H54 (cell line): ENCODE results near the gene OPN1MW.
"Not testable (repeated sequence)": the region's sequence is repeated elsewhere in the genome, so short reads cannot be mapped to it uniquely, and the experiment has no call there.

Experiments used
- DNase-seq: peaks from one replicate; pipeline ENCODE4 v3.0.0; 2011; ENCODE audit warnings: low spot score, mixed read lengths; ENCODE audit not compliant: insufficient read length
- FAIRE-seq: peaks from 3 replicates; lab custom pipeline; 2011; peaks lifted over from hg19 to GRCh38; lab: Jason Lieb, UNC
- POLR2A ChIP-seq: IDR thresholded peaks from 2 replicates; pipeline ENCODE4 v1.6.1; 2011; ENCODE audit warnings: low read depth, mild to moderate bottlenecking, low read length

OPN1MW gene

DNA sequence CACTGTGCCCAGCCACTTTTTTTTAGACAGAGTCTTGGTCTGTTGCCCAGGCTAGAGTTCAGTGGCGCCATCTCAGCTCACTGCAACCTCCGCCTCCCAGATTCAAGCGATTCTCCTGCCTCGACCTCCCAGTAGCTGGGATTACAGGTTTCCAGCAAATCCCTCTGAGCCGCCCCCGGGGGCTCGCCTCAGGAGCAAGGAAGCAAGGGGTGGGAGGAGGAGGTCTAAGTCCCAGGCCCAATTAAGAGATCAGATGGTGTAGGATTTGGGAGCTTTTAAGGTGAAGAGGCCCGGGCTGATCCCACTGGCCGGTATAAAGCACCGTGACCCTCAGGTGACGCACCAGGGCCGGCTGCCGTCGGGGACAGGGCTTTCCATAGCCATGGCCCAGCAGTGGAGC, at the start of gene OPN1MW:
Gene OPN1MW (plus strand): TSS at position 301 of the 400 bp plus-strand sequence. CDS start 82 bp downstream, at position 383.
- DNase-seq, FAIRE-seq: not testable (repeated sequence)

- TF ChIP-seq POLR2A = no peak
- no peak for FAIRE-seq
- no peak for DNase-seq
These were observed 46.8 kb upstream of the OPN1MW start for GRCh38 chrX:154135458-154136229.

- DNase-seq = peak; percentile 74
- TF ChIP-seq POLR2A = no peak
- no peak for FAIRE-seq
These were observed 45.7 kb upstream of the OPN1MW start for GRCh38 chrX:154136627-154137161.

- FAIRE-seq (no peak), DNase-seq (no peak)
- TF ChIP-seq POLR2A = no peak
These were observed 43.5 kb upstream of the OPN1MW start for GRCh38 chrX:154138857-154139256.

GRCh38 chrX:154140206-154140605, 42.2 kb upstream of the OPN1MW start:
- FAIRE-seq (no peak), DNase-seq (no peak)
- no peak for TF ChIP-seq POLR2A

DNA sequence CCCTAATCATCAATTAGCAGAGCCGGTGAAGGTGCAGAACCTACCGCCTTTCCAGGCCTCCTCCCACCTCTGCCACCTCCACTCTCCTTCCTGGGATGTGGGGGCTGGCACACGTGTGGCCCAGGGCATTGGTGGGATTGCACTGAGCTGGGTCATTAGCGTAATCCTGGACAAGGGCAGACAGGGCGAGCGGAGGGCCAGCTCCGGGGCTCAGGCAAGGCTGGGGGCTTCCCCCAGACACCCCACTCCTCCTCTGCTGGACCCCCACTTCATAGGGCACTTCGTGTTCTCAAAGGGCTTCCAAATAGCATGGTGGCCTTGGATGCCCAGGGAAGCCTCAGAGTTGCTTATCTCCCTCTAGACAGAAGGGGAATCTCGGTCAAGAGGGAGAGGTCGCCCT, 41.7 kb upstream of the OPN1MW start:
- DNase-seq (no peak), FAIRE-seq (no peak)
- TF ChIP-seq POLR2A = no peak

- FAIRE-seq = no peak
- no peak for TF ChIP-seq POLR2A
- no peak for DNase-seq
These were observed 40.0 kb upstream of the OPN1MW start for GRCh38 chrX:154142386-154142785.

- DNase-seq (no peak), FAIRE-seq (no peak)
- TF ChIP-seq POLR2A = no peak
These were observed 39.2 kb upstream of the OPN1MW start for GRCh38 chrX:154142950-154143745.

DNA sequence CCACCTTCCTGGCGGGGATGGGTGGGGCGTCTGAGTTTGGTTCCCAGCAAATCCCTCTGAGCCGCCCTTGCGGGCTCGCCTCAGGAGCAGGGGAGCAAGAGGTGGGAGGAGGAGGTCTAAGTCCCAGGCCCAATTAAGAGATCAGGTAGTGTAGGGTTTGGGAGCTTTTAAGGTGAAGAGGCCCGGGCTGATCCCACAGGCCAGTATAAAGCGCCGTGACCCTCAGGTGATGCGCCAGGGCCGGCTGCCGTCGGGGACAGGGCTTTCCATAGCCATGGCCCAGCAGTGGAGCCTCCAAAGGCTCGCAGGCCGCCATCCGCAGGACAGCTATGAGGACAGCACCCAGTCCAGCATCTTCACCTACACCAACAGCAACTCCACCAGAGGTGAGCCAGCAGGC, 38.4 kb upstream of the OPN1MW start, which contains the start of gene OPN1LW:
Gene OPN1LW (plus strand): TSS at position 234 of the 400 bp plus-strand sequence. CDS start 41 bp downstream, at position 275.
- DNase-seq, FAIRE-seq: not testable (repeated sequence)

- not testable (repeated sequence) for FAIRE-seq, DNase-seq
These were observed 31.4 kb upstream of the OPN1MW start for GRCh38 chrX:154151030-154151429.

- FAIRE-seq, DNase-seq: not testable (repeated sequence)
These were observed 26.2 kb upstream of the OPN1MW start for GRCh38 chrX:154156221-154156620.

GRCh38 chrX:154157207-154157606, 25.2 kb upstream of the OPN1MW start:
- not testable (repeated sequence) for DNase-seq, FAIRE-seq

DNA sequence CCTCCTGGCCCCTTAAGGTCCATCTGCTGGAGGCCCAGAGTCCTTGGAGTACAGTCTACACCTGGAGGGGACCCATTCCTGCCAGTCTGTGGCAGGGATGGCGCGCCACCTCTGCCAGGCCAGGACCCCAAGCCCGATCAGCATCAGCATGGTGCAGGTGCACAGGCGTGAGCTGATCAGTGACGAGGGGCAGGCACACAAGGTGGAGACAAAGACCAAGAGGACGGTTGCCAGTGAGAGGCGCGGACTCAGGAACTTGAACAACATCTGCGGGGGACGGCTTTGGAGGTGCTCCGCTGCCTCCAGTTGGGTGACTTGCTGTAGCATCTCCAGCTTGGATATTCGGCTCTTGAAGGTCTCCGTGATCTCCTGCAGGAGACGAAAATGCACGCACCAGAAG, 23.1 kb upstream of the OPN1MW start:
- not testable (repeated sequence) for DNase-seq, FAIRE-seq

DNA sequence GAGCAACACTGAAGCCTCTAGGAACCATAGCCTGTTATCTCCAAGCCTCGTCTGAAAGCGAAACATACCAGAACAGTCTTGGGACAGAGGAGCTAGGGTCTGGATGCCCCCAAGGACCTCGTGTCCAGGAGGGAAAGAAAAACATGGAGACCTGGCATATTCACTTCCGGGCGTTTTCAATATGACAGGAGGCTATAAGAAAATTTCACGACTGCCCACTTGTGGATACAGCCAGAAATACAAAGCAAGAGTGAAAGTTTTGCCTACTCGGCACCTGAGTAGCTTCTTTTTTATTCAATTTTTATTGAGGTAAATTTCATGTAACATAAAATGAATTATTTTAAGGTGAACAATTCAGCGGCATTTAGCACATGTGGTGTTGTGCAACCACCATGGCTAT, 17.5 kb upstream of the OPN1MW start:
- not testable (repeated sequence) for DNase-seq, FAIRE-seq

GRCh38 chrX:154168384-154168783, 14.0 kb upstream of the OPN1MW start:
- FAIRE-seq, DNase-seq: not testable (repeated sequence)

DNA sequence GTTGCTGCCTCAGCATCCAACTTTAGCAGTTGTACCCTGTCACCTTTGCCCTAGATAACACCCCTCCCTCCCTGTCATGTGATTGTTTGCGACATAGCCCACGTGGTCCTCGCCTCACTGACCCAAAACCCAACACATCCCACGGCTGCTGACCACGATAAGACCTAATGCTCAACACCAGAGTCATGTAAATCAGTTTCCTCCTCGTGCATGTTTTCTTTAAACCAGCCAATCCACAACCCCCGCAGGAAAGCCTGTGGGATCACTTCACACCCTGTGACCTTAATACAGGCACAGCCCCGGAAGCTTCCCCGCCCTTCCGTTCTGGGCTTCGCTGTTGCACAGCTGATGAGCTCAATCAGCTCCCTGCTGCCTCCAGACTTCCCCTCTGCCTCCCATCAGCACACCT, 9.9 kb upstream of the OPN1MW start:
- DNase-seq, FAIRE-seq: not testable (repeated sequence)

DNA sequence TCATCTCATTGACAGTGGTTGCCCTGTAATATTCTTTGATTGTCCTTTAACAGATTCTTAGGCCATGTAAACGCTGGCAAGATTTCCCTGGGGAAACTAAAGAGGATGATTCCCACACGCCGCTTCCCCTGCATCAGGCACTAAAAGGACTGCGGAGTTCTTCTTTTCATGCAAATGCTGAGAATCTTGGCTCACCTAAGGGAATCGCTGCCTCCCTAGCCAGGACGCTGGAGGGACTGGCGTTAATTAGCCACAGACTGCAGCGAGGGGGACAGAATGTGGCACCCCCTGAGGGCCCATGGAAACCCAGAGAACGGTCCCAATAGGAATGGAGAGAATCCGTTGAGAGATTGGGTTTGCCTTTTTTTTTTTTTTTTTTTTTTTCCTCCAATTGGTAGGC, 8.0 kb upstream of the OPN1MW start:
- not testable (repeated sequence) for FAIRE-seq, DNase-seq

- not testable (repeated sequence) for FAIRE-seq, DNase-seq
These were observed 1.4 kb downstream of the OPN1MW start for GRCh38 chrX:154183794-154184193.

DNA sequence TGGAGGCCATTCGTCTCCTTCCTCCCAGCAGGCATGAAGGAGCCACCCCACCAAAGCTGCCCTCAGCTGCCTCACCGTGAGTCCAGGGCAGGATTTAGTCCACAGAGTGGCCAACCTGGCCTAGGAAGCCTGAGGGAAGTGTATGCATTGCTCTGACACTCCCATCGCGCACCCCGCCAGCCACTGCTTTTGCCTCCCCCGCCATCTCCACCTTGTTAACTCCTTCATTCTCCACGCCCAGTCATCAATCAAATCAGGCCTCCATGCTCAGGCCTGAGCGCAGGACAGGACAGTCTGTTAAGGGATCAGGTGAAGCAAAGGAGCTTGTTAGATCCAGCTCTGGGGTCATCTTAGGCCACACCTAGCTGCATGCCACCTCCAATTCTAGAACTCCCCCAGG, 10.4 kb downstream of the OPN1MW start:
- not testable (repeated sequence) for DNase-seq, FAIRE-seq

DNA sequence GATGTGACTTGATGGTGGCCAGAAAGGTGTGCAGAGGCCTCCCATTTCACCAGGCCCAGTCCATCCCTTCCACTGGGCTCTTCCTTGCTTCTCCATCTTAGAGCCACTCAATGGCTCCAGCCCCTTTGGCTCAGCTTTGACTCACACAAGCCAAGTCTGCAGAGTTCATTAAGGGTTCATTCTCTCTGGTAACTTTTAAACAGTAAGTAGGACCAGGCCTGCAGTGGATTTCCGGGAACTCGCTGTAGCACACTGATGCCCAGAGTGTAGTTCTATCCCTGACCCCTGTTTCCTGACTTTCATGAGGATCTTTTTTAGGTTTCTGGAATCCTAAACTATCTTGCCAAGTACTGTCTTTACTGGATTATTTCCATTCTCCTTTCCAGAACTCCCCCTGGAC, 11.9 kb downstream of the OPN1MW start:
- FAIRE-seq, DNase-seq: not testable (repeated sequence)
